ENCODE data around the gene POU2F2. TPM values are rescaled to one million over a fixed set of nuclear protein-coding genes. Genes with fewer than 3 reads are reported as not detected.

Gene POU2F2
- total RNA-seq, 2 donors from 2014 or later = 0.11 to 0.83 TPM

DNA sequence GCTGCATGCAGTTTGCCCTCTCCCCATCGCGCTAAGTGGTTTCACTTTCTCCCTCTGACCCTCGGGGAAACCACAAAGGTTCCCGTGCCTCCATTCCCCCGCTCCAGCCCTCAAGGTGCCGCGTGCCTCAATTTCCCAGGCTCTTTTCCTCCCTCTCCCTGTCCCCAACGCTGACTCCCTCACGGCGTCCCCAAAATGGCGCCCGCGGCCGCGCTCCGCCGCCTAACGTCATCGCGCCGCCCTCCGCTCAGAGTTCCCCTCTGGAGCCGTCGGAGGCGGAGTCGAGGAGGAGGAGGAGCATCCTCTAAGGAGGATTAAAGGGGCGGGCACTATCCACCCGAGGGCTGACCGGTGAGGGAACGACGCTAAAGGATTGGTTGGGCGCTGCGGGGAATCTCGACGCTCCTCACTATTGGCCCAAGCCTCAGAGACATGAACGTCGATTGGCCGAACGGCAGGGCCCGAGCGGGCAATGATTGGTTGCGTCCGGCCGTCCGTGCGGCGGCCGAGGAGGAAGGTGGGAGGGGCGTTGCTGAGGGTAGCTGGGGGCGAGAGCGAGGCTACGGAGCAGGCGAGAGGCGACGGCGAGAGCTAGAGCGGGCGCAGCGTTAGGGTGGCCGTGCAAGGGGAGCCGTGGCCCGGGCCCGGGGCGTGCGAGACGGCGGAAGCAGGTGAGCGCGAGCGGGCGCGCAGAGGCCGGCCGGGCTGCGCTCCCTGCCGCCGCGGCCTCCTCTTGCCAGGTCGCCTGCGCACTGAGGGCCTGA is 56.4 kb downstream of the POU2F2 start, which contains the start of gene ZNF574:
TSS of gene ZNF574 (plus strand) at position 551 of the 764 bp plus-strand sequence. CDS start 2,441 bp downstream, outside the sequence.
- Histone ChIP-seq H3K36me3 (peaks cover 22% of the 10 kb centered on the region), H3K4me3 (peak within 1 kb of the TSS; percentile 77 to 85), H3K4me1 (peaks cover 0 to 22% of the 10 kb centered on the region in 2 donors), H3K9me3 (no peaks in the 10 kb centered on the region), H3K27ac (peak within 1 kb of the TSS; percentile 93 to 98), H3K27me3 (no peaks in the 10 kb centered on the region)
- TF ChIP-seq, protein P1, sequence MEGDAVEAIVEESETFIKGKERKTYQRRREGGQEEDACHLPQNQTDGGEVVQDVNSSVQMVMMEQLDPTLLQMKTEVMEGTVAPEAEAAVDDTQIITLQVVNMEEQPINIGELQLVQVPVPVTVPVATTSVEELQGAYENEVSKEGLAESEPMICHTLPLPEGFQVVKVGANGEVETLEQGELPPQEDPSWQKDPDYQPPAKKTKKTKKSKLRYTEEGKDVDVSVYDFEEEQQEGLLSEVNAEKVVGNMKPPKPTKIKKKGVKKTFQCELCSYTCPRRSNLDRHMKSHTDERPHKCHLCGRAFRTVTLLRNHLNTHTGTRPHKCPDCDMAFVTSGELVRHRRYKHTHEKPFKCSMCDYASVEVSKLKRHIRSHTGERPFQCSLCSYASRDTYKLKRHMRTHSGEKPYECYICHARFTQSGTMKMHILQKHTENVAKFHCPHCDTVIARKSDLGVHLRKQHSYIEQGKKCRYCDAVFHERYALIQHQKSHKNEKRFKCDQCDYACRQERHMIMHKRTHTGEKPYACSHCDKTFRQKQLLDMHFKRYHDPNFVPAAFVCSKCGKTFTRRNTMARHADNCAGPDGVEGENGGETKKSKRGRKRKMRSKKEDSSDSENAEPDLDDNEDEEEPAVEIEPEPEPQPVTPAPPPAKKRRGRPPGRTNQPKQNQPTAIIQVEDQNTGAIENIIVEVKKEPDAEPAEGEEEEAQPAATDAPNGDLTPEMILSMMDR (IDR thresholded peaks at IDR 0.05) = no peak
- DNase-seq (ENCODE audit: low spot score) = peak; percentile 99

DNA sequence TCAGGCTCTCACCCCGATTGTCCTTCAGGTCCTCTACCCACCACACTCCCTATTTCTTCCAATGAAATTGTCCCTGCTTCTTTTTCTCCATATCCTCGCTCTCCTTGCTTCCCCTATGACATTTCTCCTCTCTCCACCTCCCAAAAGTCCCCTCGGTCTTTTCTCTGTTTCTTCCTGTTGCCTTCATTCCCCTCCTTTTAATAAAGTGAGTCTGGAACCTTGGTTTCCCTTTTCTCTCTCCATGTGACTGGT is 57.0 kb downstream of the POU2F2 start:
- H3K4me1 ChIP-seq = peaks cover 0 to 24% of the 10 kb centered on the region in 2 donors
- TF ChIP-seq, protein P1 (IDR thresholded peaks at IDR 0.05) = no peak
- no peak for DNase-seq (ENCODE audit: low spot score)
- peak overlapping the region; percentile 93 to 98 for H3K27ac ChIP-seq
- H3K36me3 ChIP-seq = peaks cover 17% of the 10 kb centered on the region
- H3K9me3 ChIP-seq = no peaks in the 10 kb centered on the region
- H3K4me3 ChIP-seq = peak overlapping the region; percentile 55 to 85
- H3K27me3 ChIP-seq = no peaks in the 10 kb centered on the region

DNA sequence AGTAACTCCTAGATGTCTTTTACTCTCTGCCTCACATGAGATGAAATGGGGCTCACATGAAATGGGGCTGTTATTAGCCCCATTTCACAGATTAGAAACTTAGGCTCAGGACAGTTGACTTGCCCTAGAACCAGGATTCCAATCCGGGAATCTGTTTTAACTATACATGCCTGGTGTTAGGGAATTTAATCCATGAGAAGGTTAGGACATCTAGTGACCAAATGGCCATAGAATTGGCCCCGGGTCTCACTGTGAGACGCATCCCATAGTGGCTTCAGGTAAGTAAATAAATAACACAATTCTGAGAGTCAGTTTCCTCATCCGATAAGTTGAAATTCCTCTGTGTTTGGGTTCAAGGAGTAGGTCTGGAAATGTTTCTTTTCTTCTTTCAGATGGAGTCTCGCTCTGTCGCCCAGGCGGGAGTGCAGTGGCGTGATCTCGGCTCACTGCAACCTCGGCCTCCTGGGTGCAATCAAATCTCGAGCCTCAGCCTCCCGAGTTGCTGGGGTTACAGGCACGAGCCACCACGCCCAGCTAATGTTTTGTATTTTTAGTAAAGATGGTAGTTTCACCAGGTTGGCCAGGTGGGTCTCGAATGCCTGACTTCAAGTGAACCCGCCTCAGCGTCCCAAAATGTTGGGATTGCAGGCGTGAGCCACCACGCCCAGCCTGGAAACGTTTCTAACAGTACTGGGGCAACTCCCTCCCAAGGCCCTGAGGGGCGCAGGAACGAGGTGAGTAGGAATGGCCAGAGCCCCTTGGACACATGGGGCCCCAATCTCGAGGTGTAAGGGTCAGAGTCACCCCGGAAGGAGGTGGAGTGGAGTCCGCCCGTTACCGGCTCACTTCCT is 57.5 kb downstream of the POU2F2 start:
- H3K27ac ChIP-seq = peak overlapping the region; percentile 93 to 98
- H3K9me3 ChIP-seq = no peaks in the 10 kb centered on the region
- TF ChIP-seq, protein P1 (IDR thresholded peaks at IDR 0.05) = no peak
- H3K4me1 ChIP-seq = peaks cover 0 to 30% of the 10 kb centered on the region in 2 donors
- DNase-seq (ENCODE audit: low spot score) = peak; percentile 60
- peaks cover 11% of the 10 kb centered on the region for H3K36me3 ChIP-seq
- no peaks in the 10 kb centered on the region for H3K27me3 ChIP-seq
- H3K4me3 ChIP-seq = peak overlapping the region; percentile 55 to 85

DNA sequence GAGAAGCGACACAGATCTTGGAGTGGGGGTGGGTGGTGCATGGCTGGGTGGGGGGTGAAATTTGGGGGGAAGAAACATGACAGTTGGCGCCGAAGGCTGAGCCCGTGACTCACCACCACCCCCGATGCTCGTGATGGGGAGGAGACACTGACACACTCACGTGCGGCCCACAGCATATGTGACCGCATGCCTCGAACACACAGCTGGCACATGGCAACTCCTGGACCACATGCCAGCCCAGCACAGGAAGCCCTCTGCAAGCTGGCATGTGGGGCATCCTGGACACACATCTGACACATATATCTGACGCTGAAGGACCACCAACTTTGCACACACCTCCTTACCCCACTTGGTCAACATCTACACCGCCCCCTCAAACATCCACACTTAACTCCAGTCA is 61.0 kb downstream of the POU2F2 start:
- Histone ChIP-seq H3K27ac (no peak overlapping the region), H3K36me3 (no peaks in the 10 kb centered on the region), H3K4me1 (peaks cover 0 to 30% of the 10 kb centered on the region in 2 donors), H3K27me3 (no peaks in the 10 kb centered on the region), H3K9me3 (no peaks in the 10 kb centered on the region), H3K4me3 (no peak overlapping the region)
- TF ChIP-seq, protein P1 (IDR thresholded peaks at IDR 0.05) = no peak
- no peak for DNase-seq (ENCODE audit: low spot score)

DNA sequence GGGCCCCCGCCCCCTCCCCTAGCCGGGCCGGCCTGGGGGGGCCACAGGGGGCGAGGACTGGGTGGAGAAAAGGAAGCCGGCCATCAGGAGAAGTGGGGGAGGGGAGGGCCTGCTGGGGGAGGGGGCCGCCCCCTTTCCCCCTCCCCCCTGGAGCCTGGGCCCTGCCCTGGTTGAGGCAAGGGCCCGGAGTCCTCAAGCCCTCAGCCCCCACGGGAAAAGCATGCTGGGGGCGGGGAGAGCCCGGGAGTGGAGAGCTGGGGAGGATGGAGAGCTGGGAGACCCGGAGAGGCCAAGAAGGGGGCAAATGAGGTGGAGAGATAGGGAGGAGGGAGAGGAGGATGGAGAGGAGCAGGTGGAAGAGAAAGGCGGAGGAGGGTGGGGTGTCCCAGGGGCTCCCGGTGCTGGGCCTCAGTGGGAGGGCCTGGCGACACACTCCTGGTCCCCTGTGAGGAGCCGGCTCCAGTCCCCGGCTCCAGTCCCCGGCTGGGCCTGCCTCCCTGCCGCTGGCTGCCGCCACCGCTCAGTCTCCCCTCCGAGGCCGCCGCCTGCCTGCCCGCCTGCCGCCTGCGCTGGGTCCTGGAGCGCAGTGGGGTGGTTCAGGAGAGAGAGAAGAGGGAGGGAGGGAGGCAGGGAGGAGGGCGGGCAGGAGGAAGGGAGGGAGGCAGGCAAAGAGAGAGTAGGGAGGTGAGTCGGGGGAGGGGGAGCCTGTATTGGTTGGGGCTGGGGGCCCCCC is 62.5 kb downstream of the POU2F2 start, which contains the start of gene GRIK5:
TSS of gene GRIK5 (minus strand) at position 588 of the 733 bp plus-strand sequence. CDS start 4,436 bp downstream, outside the sequence.
- DNase-seq (ENCODE audit: low spot score) = no peak
- TF ChIP-seq, protein P1 (IDR thresholded peaks at IDR 0.05) = no peak
- H3K27me3 ChIP-seq = no peaks in the 10 kb centered on the region
- no peaks in the 10 kb centered on the region for H3K9me3 ChIP-seq
- H3K4me3 ChIP-seq = peak within 1 kb of the TSS; percentile 45 to 51
- peaks cover 0 to 24% of the 10 kb centered on the region in 2 donors for H3K4me1 ChIP-seq
- peak within 1 kb of the TSS; percentile 62 to 69 for H3K27ac ChIP-seq
- H3K36me3 ChIP-seq = no peaks in the 10 kb centered on the region

All from right atrium auricular region (tissue), 2 donors.